ENCODE measurements around the gene GPR35. TPM values are rescaled to one million over a fixed set of nuclear protein-coding genes. Genes with fewer than 3 reads are reported as not detected.
A peak's percentile ranks its signal among the peaks of the same experiment; 100 is the strongest.

GPR35 gene
- total and polyA plus RNA-seq, 2 of the 13 experiments (the other 11 are each of a cell fraction or from before 2014, with no cell fraction given), result 27.1 to 44.2 TPM

- TF ChIP-seq ZNF720 (CRISPR knock-in tag; IDR thresholded peaks at IDR 0.05) (0 out of 2 replicates have a peak, but pooled peaks have one; percentile 17), ZNF569 (CRISPR knock-in tag; IDR thresholded peaks at IDR 0.05; ENCODE audit: borderline replicate concordance) (no peak; the same call in 1 of the 2 replicates), KLF6 (CRISPR knock-in tag; IDR thresholded peaks at IDR 0.05) (no peak; the same call in 1 of the 2 replicates), SKIL (CRISPR knock-in tag; IDR thresholded peaks at IDR 0.05; ENCODE audit: borderline replicate concordance) (peak; percentile 44; the same call in 1 of the 2 replicates), ZNF672 (CRISPR knock-in tag; IDR thresholded peaks at IDR 0.05) (no peak), GTF2F1 (IDR thresholded peaks at IDR 0.05; ENCODE audit: low read length) (peak; percentile 95), FOXA3 (CRISPR knock-in tag; IDR thresholded peaks at IDR 0.05) (no peak; the same call in 1 of the 2 replicates), ZKSCAN8 (CRISPR knock-in tag; IDR thresholded peaks at IDR 0.05; ENCODE audit: borderline replicate concordance) (peak; percentile 74), ZNF660 (CRISPR knock-in tag; IDR thresholded peaks at IDR 0.05; ENCODE audit: borderline replicate concordance, low read depth) (no peak), ZNF12 (CRISPR knock-in tag; IDR thresholded peaks at IDR 0.05) (peak; percentile 69; the same call in 1 of the 2 replicates), ZSCAN25 (CRISPR knock-in tag; IDR thresholded peaks at IDR 0.05) (no peak), PHB2 (IDR thresholded peaks at IDR 0.05; ENCODE audit: partially characterized antibody) (no peak), DZIP1 (CRISPR knock-in tag; IDR thresholded peaks at IDR 0.05) (no peak), ZNF253 (CRISPR knock-in tag; IDR thresholded peaks at IDR 0.05; ENCODE audit: borderline replicate concordance) (peak; percentile 36; the same call in 1 of the 2 replicates), GZF1 (CRISPR knock-in tag; IDR thresholded peaks at IDR 0.05) (no peak; the same call in 1 of the 2 replicates), GMEB2 (CRISPR knock-in tag; IDR thresholded peaks at IDR 0.05; ENCODE audit: low read depth) (peak; percentile 90), ZNF614 (CRISPR knock-in tag; IDR thresholded peaks at IDR 0.05; ENCODE audit: borderline replicate concordance) (peak; percentile 85; the same call in 1 of the 2 replicates), NR2C2 (CRISPR knock-in tag; IDR thresholded peaks at IDR 0.05; ENCODE audit: borderline replicate concordance) (peak; percentile 97), ZNF710 (CRISPR knock-in tag; IDR thresholded peaks at IDR 0.05; ENCODE audit: borderline replicate concordance) (peak; percentile 68), MTA1 (CRISPR knock-in tag; IDR thresholded peaks at IDR 0.05; ENCODE audit: borderline replicate concordance) (0 out of 2 replicates have a peak, but pooled peaks have one; percentile 8)
Observed at GRCh38 chr2:240586198-240586918, 38.9 kb upstream of the GPR35 start, which contains the start of gene CAPN10 (continued).
